IPS-15b (cell line): ENCODE results near the gene CDK5.
"Not testable (repeated sequence)": the region's sequence is repeated elsewhere in the genome, so short reads cannot be mapped to it uniquely, and the experiment has no call there.

Experiments
- H3K27me3 ChIP-seq: one replicate; pipeline ENCODE4 v1.6.1; 2013; ENCODE audit warnings: low read length; ENCODE audit not compliant: control insufficient read depth, insufficient read depth
- H3K36me3 ChIP-seq: one replicate; pipeline ENCODE4 v1.6.1; 2013; ENCODE audit warnings: low read length; ENCODE audit not compliant: control insufficient read depth, insufficient read depth
- H3K4me1 ChIP-seq: one replicate; pipeline ENCODE4 v1.6.1; 2013; ENCODE audit warnings: mild to moderate bottlenecking, low read length; ENCODE audit not compliant: control insufficient read depth, insufficient read depth
- H3K4me3 ChIP-seq: one replicate; pipeline ENCODE4 v1.5.1; 2013; ENCODE audit warnings: low read depth, low read length
- H3K9ac ChIP-seq: one replicate; pipeline ENCODE4 v1.6.1; 2013; ENCODE audit warnings: low read depth, mild to moderate bottlenecking, low read length
- H3K9me3 ChIP-seq: one replicate; pipeline ENCODE4 v1.6.1; 2013; ENCODE audit warnings: mild to moderate bottlenecking, low read length; ENCODE audit not compliant: control insufficient read depth, insufficient read depth

Gene CDK5

GRCh38 chr7:151045262-151045661, 12.4 kb downstream of the CDK5 start:
- no peaks in the 10 kb centered on the region for H3K4me1 ChIP-seq
- H3K9ac ChIP-seq = no peak overlapping the region

GRCh38 chr7:151043959-151044358, 13.7 kb downstream of the CDK5 start:
- no peak overlapping the region for H3K9ac ChIP-seq
- no peak overlapping the region for H3K4me3 ChIP-seq
- H3K9me3 ChIP-seq = no peaks in the 10 kb centered on the region
- no peaks in the 10 kb centered on the region for H3K36me3 ChIP-seq
- H3K4me1 ChIP-seq = no peaks in the 10 kb centered on the region
- H3K27me3 ChIP-seq = no peaks in the 10 kb centered on the region

More at GRCh38 chr7:151045262-151045661, 12.4 kb downstream of the CDK5 start:
- Histone ChIP-seq H3K27me3 (peaks cover 6% of the 10 kb centered on the region), H3K9me3 (no peaks in the 10 kb centered on the region), H3K36me3 (no peaks in the 10 kb centered on the region), H3K4me3 (no peak overlapping the region)

- not testable (repeated sequence) for H3K4me3 ChIP-seq, H3K27me3 ChIP-seq, H3K9ac ChIP-seq, H3K36me3 ChIP-seq, H3K9me3 ChIP-seq, H3K4me1 ChIP-seq
Measured at GRCh38 chr7:151043449-151043848, 14.2 kb downstream of the CDK5 start.

- H3K9ac ChIP-seq = no peak overlapping the region
- H3K4me1 ChIP-seq = no peaks in the 10 kb centered on the region
- H3K27me3 ChIP-seq = no peaks in the 10 kb centered on the region
- H3K36me3 ChIP-seq = peaks cover 8% of the 10 kb centered on the region
- no peaks in the 10 kb centered on the region for H3K9me3 ChIP-seq
- H3K4me3 ChIP-seq = no peak overlapping the region
Measured at GRCh38 chr7:151040616-151041375, 16.9 kb downstream of the CDK5 start.

- Histone ChIP-seq H3K9ac (no peak overlapping the region), H3K27me3 (no peaks in the 10 kb centered on the region), H3K4me1 (no peaks in the 10 kb centered on the region), H3K4me3 (no peak overlapping the region), H3K9me3 (no peaks in the 10 kb centered on the region), H3K36me3 (peaks cover 16% of the 10 kb centered on the region)
Measured at GRCh38 chr7:151039850-151040548, 17.7 kb downstream of the CDK5 start.

GRCh38 chr7:151038951-151039849, 18.5 kb downstream of the CDK5 start:
- Histone ChIP-seq H3K9ac (no peak overlapping the region), H3K36me3 (peaks cover 23% of the 10 kb centered on the region)

GRCh38 chr7:151035902-151036301, 21.8 kb downstream of the CDK5 start:
- no peaks in the 10 kb centered on the region for H3K27me3 ChIP-seq
- peaks cover 24% of the 10 kb centered on the region for H3K36me3 ChIP-seq
- H3K4me1 ChIP-seq = no peaks in the 10 kb centered on the region
- no peak overlapping the region for H3K9ac ChIP-seq
- H3K9me3 ChIP-seq = no peaks in the 10 kb centered on the region
- H3K4me3 ChIP-seq = no peak overlapping the region

More at GRCh38 chr7:151038951-151039849, 18.5 kb downstream of the CDK5 start:
- H3K9me3 ChIP-seq = no peaks in the 10 kb centered on the region
- H3K4me1 ChIP-seq = no peaks in the 10 kb centered on the region
- no peaks in the 10 kb centered on the region for H3K27me3 ChIP-seq
- no peak overlapping the region for H3K4me3 ChIP-seq

- no peaks in the 10 kb centered on the region for H3K27me3 ChIP-seq
- no peak overlapping the region for H3K9ac ChIP-seq
- no peaks in the 10 kb centered on the region for H3K4me1 ChIP-seq
- no peak overlapping the region for H3K4me3 ChIP-seq
- H3K9me3 ChIP-seq = no peaks in the 10 kb centered on the region
- peaks cover 24% of the 10 kb centered on the region for H3K36me3 ChIP-seq
Measured at GRCh38 chr7:151035026-151035717, 22.5 kb downstream of the CDK5 start.

GRCh38 chr7:151034312-151035025, 23.2 kb downstream of the CDK5 start:
- Histone ChIP-seq H3K36me3 (peaks cover 24% of the 10 kb centered on the region), H3K9me3 (no peaks in the 10 kb centered on the region), H3K9ac (no peak overlapping the region)

GRCh38 chr7:151033864-151034249, 23.8 kb downstream of the CDK5 start:
- H3K9me3 ChIP-seq = no peaks in the 10 kb centered on the region
- H3K4me3 ChIP-seq = no peak overlapping the region
- no peaks in the 10 kb centered on the region for H3K27me3 ChIP-seq
- peaks cover 24% of the 10 kb centered on the region for H3K36me3 ChIP-seq
- H3K4me1 ChIP-seq = no peaks in the 10 kb centered on the region
- H3K9ac ChIP-seq = no peak overlapping the region

More at GRCh38 chr7:151034312-151035025, 23.2 kb downstream of the CDK5 start:
- no peak overlapping the region for H3K4me3 ChIP-seq
- H3K27me3 ChIP-seq = no peaks in the 10 kb centered on the region
- H3K4me1 ChIP-seq = no peaks in the 10 kb centered on the region
